GM10248 (cell line): ENCODE results near the gene FBXL17.

ENCODE experiments used
- CTCF ChIA-PET: fragments of 300-600 bp; sonication (Branson Sonifier 250); formaldehyde crosslinking; extraction: SDS; loops from one replicate; lab custom pipeline; 2021; ENCODE audit warnings: antibody characterized with exemption; lab: Yijun Ruan, JAX
- POLR2A ChIA-PET: fragments of 350-650 bp; sonication (Branson Sonifier 250); formaldehyde crosslinking; extraction: SDS; loops from one replicate; lab custom pipeline; 2020; ENCODE audit warnings: antibody characterized with exemption; lab: Yijun Ruan, JAX
- DNase-seq: peaks from one replicate; pipeline ENCODE4 v3.0.0; 2012; ENCODE audit errors: extremely low spot score
- TF ChIP-seq, protein P1 (sequence below): IDR thresholded peaks from 2 replicates; pipeline ENCODE4 v1.5.1; 2012; ENCODE audit warnings: mild to moderate bottlenecking, low read depth; ENCODE audit errors: extremely low read depth, missing control alignments, control extremely low read depth

FBXL17 gene

DNA sequence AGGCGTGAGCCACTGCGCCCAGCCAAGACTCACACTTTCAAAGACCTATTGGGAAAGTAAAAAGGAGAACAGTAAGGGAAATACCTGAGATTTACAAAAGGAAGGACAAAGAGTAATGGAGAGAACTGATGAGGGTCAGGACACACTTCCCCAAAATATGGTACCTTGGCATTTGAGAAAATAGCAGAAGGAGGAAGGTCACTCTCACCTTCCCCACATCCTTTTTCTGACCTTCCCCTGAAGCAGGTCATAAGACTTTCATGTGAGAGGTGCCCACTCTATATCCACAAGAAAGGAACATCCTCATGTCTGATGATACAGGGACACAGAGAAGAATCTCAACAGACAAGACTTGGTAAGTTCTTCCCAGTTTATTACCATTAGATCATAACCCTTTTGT, 272.8 kb downstream of the FBXL17 start:
- POLR2A ChIA-PET: no interaction called here
- CTCF ChIA-PET: interaction anchor here (1.8 kb wide), 1 partner anchor 19 kb away, joined by 4 read pairs; no protein-coding TSS in a partner anchor

DNA sequence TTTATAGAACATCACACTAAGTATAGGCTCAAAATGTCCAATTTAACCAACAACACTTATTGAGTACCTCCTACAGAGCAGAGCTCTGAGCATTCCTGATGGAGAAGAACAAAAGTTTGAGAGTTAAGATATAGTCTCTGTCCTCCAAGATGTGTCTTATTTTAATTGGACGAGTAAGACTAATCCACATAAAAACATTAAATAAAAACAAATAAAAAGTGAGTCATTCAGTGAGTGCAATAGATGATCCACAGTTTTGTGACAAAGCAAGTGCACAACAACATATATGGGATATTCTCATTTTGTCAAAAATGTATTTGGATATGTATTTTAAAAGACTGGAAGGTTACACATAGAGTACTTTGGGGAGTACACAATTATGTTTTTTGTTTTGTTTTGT, 277.4 kb downstream of the FBXL17 start:
- no peak for DNase-seq
- CTCF ChIA-PET: interaction anchor here (1.9 kb wide), 1 partner anchor 15 kb away, joined by 5 read pairs; no protein-coding TSS in a partner anchor
- POLR2A ChIA-PET: no interaction called here
- TF ChIP-seq, protein P1, sequence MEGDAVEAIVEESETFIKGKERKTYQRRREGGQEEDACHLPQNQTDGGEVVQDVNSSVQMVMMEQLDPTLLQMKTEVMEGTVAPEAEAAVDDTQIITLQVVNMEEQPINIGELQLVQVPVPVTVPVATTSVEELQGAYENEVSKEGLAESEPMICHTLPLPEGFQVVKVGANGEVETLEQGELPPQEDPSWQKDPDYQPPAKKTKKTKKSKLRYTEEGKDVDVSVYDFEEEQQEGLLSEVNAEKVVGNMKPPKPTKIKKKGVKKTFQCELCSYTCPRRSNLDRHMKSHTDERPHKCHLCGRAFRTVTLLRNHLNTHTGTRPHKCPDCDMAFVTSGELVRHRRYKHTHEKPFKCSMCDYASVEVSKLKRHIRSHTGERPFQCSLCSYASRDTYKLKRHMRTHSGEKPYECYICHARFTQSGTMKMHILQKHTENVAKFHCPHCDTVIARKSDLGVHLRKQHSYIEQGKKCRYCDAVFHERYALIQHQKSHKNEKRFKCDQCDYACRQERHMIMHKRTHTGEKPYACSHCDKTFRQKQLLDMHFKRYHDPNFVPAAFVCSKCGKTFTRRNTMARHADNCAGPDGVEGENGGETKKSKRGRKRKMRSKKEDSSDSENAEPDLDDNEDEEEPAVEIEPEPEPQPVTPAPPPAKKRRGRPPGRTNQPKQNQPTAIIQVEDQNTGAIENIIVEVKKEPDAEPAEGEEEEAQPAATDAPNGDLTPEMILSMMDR: no peak

More for the DNA sequence above, 272.8 kb downstream of the FBXL17 start:
- no peak for DNase-seq
- TF ChIP-seq, protein P1: no peak

DNA sequence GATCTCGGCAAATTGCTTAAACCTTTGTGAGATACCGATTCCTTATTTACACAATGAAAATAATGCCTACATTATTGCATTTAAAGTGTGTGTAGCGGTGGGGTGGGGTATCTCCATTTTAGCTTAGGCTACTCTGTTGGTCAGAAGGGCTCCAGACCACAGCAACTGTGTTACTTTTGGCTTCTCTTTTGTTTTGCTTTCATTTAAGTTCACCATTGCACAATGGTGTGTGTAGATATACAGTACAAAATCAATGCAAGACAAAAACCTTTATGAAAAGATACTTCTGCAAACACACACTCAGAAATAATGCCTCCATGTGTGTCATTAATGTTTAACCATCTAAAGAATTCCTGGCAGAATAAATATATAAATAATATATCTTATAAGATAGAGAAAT, 279.4 kb downstream of the FBXL17 start:
- ChIA-PET CTCF (interaction anchor here (1.0 to 1.9 kb wide), 3 partner anchors 13 to 31 kb away, joined by 3 to 5 read pairs (median 3); no protein-coding TSS in a partner anchor), POLR2A (no interaction called here)
- TF ChIP-seq, protein P1: no peak
- no peak for DNase-seq

DNA sequence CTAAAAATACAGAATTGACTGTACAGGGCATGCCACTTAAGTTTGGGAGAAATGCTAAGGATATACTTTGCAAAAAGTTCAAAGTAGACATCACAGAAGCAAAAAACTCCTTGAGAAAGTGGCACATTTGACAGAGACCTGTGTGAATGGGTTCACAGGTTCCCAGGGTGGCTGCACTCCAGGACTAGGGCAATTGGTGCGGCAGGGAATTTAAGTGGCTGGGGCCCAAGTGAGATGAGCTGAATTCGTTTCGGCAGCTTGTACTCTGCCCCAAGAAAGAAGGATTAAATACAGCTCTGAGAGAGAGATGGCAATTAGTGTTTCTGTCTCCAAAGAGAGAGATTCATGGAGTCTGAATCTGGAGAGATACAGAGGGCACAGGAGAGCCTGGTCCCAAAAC, 280.1 kb downstream of the FBXL17 start:
- POLR2A ChIA-PET: no interaction called here
- CTCF ChIA-PET: interaction anchor here (1.0 to 1.6 kb wide), 2 partner anchors 8 to 39 kb away, joined by 3 read pairs; no protein-coding TSS in a partner anchor

DNA sequence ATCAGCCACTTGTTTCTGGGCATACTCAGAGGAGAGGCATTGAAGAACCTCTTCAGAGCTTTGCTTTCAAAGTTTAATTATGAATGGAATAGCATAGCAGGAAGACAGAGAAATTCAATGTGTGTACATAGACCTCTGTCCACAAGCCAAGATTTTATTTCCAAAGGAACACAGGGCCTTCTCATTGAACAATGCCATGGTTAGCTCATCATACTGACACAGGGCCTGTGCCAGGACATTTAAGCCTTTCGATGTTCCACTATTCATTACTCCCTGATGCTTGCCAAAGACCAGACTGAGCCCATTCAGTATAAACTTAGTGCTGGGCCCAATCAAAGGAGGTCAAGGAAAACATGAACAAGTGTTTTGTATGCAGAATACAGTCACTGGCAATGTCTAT, 280.8 kb downstream of the FBXL17 start:
- DNase-seq: no peak
- ChIA-PET CTCF (interaction anchor here (1.0 to 1.6 kb wide), 2 partner anchors 9 to 38 kb away, joined by 3 read pairs; no protein-coding TSS in a partner anchor), POLR2A (no interaction called here)
- TF ChIP-seq, protein P1: no peak

More for the DNA sequence above, 280.1 kb downstream of the FBXL17 start:
- TF ChIP-seq, protein P1: no peak
- no peak for DNase-seq

DNA sequence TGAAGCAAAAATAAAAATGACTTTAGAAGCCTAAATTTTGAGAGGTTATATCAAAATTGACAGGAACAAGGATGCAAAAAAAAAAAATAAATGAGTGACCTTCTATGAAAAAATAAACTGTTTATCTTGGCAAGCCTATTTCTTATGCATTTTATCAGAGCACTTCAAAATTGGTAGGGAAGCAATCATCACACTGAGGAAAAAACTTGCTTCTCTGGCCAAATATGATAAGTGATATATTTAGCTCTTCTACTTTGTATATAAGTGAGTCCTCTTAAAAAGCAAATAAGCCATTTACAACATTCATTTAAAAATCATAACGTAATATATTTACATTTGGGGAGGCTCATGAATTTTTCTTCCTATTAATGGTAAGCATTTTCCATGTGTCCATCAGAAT, 287.1 kb downstream of the FBXL17 start:
- POLR2A ChIA-PET: no interaction called here
- TF ChIP-seq, protein P1: no peak
- DNase-seq: no peak
- CTCF ChIA-PET: interaction anchor here (0.7 to 1.7 kb wide), 3 partner anchors 12 to 23 kb away, joined by 3 to 5 read pairs (median 5); no protein-coding TSS in a partner anchor
